Forelimb muscle (tissue), 1 donor: Measurements from ENCODE around the gene CYTH3. TPM values are rescaled to one million over a fixed set of nuclear protein-coding genes. Genes with fewer than 3 reads are reported as not detected.
"Not testable (repeated sequence)": the region's sequence is repeated elsewhere in the genome, so short reads cannot be mapped to it uniquely, and the experiment has no call there.

Source experiments
- DNase-seq: peaks from one replicate; pipeline ENCODE4 v3.0.0-alpha.2; 2013; ENCODE audit warnings: low read depth
- polyA plus RNA-seq: library from polyadenylated mRNA; unstranded; fragments of 120-200 nt; gene quantifications from one replicate; pipeline ENCODE4 v1.2.1, GENCODE V29; 2013; ENCODE audit not compliant: insufficient read length

Gene CYTH3
- polyA plus RNA-seq, 1 donor = 29.3 TPM

DNA sequence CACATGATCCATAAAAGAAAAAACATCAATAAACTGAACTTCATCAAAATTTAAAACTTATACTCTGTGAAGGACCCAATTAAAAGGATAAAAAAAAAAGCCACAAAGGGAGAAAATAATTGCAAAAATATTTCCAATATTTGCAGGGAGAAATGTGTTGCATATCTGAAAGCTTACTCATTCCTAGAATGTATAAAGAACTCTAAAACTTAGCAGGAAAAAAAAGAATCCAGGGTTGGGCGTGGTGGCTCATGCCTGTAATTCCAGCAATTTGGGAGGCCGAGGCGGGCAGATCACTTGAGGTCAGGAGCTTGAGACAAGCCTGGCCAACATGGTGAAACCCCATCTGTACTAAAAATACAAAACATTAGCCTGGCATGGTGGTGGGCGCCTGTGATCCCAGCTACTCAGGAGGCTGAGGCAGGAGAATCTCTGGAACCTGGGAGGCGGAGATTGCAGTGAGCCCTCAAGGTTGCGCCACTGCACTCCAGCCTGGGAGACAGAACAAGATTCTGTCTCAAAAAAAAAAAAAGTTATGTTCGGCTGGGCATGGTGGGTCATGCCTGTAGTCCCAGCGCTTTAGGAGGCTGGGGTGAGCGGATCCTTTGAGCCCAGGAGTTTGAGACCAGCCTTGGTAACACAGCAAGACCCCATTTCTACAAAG lies 11.1 kb upstream of the CYTH3 start:
- DNase-seq = not testable (repeated sequence)

DNA sequence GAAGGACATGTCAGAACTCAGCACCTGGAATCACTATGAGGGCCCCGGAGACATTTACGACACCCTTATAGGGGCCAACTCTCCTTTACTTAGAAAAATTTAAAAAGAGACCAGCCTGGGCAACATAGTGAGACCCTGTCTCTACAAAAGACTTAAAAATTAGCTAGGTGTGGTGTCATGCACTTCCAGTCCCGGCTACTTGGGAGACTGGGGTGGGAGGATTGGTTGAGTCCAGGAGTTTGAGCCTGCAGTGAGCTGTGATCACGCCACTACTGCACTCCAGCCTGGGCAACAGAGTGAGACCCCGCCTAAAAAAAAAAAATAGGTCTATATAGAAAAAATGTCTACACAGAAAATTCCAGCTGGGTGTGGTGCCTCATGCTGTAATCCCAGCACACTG lies 7.5 kb upstream of the CYTH3 start:
- no peak for DNase-seq

DNA sequence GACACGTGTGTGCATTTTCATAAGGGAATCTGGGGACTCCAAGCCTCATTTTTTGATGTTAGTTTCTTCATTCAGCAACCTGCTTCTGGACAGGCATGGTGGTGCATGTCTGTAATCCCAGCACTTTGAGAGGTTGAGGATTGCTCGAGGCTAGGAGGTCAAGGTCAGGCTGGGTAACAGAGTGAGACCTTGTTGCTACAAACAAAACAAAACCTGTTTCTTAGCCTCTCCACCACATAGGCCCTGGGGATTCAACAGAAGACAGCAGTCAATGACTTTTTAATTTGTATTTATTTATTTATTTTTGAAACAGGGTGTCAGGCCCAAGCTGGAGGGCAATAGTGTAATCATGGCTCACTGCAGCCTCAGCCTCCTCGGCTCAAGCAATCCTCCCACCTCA lies 6.9 kb upstream of the CYTH3 start:
- DNase-seq = no peak

DNA sequence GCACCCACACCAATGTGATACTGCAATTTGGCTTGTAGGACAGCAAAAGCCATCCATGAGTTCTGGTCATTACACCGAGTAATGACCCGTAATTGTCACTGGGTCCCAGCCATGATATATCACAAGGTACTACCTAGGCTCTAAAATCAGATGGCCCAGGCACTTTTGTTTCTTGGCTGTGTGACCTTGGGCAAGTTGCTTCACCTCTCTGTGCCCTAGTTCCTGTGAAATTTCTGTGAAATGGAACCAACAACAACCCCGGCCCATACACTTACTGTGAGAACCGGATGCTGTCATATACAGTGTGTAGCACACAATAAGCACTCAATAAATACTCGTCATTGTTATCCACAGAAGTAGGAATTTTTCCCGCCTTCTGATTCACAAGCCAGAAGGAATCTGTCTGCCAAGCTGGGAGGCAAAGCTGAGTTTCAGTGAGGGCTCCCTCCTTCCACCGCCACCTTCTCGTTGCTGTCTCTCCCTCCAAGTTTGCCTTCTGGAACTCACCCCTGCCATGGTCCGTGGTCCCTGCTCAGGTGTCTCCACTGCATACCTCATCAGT lies 6.4 kb upstream of the CYTH3 start:
- no peak for DNase-seq

DNA sequence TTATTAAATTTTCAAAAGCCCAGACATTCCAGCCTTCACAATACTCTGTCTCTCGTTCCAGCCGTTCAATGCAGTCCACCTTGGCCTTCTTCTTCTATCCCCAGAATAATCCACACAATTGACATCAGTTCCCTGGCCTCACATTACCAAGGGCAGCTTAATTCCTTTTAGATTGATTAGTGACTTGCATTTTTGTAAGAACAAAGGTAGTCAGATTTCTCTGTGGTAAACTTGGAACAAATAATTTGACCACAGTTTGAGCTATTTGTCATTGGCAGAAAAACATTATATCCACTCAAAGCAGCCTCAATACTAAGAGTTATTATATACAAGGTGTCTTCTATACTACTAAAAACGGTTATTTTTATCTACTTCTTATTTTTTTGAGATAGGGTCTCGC lies 5.1 kb upstream of the CYTH3 start:
- DNase-seq = no peak

DNA sequence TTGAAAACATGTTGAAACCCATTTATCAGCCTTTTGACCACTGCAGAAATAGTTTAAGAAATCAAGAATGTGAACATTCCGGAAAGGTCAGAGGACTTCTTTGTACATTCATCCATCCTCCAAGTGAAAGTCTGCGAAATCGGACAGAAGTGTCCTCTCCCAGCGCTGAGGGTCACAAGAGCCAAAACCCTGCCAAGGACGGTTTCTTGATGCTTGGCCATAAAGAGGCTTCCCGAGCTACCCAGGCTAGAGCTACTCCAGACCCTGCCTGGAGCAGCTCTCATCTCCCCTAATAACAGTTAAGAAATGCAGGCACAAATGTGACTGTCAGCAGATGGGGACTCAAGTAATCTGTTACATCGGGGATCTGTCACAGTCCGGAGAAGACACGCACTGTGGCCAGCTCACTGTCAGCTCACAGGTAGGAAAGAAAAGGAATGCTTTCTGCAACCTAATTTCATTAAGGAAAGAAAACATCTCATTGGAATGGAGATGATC lies 4.5 kb upstream of the CYTH3 start:
- DNase-seq = no peak

DNA sequence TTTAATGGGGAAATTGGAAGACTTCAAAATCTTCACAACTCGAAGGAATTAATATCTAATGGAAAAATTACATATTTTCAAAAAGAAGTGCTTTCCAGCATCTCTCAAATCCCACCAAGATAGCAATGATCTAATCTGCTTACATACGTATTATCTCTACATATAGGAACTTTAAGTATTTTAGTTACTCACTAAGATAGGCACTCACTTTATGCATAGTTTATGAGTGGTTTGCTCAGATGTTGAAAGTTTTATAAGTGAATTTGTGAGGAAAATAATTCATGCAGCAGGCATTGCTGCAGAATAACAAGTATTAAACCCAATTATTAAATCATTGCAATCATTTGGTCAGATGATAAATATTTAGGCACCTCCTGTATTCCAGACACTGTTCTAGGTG lies 2.3 kb upstream of the CYTH3 start:
- DNase-seq = no peak

DNA sequence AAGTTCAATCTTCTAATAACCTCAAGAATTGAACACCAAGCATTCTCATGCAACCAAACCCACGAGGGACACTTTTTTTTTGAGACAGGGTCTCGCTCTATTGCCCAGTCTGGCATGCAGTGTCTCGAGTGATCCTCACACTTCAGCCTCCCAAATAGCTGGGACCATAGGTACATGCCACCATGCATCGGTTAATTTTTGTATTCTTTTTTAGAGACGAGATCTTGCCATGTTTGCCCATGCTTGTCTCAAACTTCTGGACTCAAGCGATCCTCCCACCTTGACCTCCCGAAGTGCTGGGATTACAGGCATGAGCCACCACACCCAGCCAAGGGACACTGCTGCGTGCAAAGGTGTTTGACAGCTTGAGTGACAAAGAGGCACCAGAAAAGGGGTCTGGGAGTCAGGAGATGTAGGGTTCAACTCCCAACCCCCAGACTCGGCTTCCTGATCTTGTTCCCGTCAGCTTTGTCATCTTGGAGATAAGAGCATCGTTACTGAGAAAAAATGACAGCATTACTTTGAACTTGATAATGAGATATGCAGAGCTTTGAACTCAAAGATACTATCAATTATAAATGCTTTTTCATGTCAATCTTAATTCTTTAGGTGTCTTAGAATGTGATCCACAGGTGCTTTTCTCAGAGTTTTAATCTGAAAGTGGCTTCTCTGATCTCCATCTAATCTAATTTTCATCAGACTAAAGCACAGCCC lies 1.6 kb upstream of the CYTH3 start:
- no peak for DNase-seq

DNA sequence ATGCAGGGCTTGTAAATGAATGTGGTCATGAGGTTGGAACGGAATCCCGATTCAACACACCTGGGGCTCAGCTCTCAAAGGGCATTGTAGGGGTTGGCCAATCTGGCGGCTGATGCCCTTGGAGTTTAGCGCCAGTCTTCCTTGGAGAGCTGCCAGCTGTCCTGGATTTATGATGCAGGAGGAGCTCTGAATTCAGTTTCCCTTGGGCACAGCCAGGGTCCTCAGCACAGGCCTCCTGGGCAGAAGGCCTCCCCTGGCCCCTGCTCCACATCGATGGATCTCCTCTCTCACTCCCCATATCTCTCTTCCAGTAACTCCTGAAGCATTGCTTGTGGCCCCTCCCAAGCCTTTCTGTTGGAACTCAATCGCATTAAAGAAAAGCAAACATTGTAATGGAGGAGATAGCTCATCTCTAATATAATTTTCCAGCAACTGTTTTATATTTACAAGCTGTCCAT lies 985 bp upstream of the CYTH3 start:
- no peak for DNase-seq

DNA sequence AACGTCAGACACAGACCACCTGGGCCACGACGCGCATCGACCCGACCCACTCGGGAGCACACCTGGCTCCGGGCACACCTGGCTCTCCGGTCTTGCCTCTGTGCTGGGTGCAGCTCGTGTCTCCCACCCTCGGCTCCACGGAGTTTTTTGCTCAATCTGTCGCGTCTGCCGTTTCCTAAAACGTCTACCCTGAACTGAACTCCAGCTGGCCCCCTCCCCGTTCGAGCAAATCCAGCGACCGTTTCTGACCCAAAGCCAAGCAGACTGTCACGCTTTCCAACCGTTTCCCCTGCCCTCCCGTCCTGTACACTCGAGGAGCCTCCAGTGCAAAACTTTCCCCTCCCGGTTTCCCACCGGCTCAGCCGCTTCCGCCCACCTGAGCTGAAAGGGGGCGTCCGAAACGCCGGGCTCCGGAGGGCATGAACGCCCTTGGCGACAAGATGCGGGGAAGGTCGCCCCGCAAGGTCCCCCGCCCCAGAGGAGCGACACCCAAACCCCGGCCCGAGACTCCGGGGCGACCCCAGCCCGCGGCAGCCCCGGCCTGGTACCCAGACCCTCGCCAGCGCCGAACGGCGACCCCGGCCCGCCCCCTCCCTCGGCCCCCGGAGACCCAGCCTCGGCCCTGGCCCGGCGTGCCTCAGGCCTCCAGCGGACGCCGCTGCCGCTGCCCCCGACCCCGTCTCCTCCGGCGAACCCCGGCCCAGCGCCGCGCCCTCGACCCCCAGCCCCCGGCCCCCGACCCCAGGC lies 557 bp downstream of the CYTH3 start:
- DNase-seq = no peak

DNA sequence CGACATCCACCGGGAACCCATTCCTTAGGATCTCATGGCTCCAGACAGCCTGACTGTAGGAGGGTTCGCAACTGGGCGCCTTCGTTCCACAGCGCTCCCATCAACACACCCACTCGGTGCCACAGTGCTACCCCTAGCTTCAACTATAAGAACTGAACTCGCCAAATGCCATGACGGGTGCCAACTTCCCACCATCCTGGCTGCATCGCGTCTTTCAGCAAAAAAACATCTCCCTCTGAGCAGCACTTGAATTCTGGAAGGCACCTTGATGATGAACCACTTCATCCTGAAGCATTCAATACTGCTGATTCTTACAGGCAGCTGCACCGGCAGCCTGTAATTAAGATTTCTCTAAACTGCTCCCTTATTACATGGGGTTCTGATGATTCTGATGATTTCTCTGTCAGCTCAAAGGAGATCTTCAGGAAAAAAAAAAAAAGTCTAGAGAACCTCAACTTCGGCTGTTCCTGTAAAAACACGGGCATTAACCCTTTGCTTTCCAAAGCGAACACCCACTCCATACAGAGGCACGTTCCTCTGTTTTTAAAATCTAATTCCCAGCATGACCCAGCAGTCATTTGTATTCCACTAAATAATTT lies 1.3 kb downstream of the CYTH3 start:
- no peak for DNase-seq

DNA sequence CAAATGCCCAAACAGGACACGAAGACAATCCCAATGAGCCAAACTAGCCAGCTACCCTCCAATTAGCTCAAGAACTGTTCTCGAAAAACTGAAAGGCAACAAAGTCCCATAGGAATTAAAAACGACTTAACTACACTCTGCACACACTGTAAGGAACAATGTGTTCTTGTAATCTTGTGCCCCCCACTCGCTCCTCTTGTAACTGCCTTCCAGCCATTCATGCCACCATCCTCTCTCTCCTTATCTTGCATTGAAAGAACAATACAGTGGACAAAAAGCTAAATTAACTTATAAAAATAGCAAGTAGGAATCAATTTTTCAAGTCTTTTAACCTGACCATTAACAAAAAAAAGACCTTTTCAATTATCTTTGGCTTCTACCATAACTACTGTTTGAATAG lies 2.9 kb downstream of the CYTH3 start:
- no peak for DNase-seq

DNA sequence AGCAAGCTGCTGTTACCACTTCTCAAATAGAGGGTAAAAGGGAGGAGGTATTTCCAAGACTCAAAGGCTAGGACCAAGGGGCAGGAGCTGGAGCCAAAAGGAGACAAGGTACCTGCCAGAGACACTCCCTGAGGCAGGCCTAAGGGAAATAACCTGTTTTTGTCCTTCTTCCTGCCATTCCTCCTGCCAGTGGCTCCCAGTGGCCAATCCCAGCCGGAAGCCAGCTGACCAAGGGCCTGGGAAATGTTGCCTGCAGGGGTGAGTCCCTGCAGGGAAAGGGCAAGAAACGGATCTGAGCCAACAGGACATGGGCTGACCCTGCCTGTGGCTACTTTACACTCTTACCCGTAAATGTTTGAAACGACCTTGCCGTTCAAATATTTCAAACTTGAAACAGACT lies 3.5 kb downstream of the CYTH3 start:
- no peak for DNase-seq

DNA sequence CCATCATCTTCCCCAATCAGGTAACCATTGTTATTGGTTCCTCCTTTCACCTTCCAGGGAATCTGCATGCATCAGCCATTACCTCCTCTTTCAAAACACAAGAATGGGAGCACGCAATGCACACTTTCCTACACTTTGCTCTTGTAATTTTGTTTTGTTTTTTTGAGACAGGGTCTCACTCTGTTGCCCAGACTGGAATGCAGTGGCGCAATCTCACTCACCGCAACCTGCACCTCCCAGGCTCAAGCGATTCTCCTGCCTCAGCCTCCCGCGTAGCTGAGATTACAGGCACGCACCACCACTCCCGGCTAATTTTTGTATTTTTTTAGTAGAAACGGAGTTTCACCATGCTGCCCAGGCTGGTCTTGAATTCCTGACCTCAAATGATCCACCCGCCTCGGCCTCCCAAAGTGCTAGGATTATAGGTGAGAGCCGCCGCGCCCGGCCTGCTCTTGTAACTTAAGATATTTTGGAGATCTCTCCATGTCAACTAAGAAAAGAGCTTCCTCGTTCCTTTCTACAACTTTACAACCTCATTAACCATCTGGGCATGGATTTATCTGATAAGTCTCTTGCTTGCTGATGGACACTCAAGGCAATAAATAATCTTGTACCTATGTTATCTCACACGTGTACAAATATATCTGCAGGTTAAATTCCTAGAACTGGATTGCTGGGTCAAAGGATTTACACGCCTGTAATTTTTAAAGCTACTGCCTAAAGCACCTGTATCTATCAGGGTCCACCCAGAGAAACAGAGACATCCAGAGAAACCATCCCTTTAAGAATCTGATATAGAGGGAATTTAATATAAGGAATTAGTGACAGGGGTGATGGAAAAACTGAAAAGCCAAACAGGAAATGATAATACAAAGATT lies 4.2 kb downstream of the CYTH3 start:
- DNase-seq = no peak

DNA sequence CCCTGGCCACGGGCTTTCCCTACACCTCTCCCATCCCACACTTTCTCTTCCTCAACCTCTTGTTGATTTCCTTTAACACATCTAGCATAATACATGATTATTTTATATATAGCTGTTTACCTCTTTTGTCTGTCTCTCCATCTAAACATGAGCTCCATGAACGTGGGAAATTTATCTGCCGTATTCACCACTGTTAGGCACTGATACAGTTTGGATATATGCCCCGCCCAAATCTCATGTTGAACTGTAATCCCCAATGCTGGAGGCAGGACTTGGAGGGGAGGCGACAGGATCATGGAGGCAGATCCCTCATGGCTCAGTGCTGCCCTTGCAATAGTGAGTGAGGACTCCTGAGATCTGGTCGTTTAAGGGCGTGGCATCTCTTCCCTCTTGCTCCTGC lies 5.7 kb downstream of the CYTH3 start:
- DNase-seq = no peak

DNA sequence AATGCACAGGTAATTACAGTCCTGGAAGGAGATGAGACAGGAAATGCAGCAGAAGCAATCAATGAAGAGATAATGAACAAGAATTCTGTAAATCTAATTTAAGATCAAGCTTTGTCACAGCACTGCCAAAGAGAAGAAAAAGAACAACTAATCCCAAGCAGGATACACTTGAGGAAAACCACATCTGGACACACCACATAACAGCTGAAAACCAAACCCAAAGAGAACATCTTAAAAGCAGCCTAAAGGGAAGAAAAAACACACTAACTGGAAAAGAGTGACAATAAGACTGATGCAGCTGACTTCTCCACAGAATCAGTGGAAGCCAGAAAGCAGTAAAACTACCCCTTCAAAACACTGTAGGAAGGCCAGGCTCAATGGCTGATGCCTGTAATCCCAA lies 10.2 kb downstream of the CYTH3 start:
- DNase-seq = no peak

DNA sequence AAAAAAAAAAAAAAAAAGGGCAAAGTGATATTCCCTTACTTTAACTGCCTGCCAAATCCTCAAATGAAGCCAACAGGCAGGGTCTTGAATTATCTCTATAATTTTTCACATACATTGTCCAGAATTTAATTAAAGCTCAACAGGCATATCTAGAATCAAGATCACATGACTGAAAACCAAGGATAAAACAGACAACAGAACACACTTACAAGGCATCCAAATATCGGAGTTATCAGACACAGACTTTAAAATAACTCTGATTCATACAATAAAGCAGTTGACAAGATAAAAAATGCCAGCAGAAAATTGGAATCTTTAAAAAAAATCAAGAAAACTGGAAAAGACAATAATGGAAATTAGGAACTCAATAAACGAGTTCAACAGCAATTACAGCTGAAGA lies 10.7 kb downstream of the CYTH3 start:
- no peak for DNase-seq

DNA sequence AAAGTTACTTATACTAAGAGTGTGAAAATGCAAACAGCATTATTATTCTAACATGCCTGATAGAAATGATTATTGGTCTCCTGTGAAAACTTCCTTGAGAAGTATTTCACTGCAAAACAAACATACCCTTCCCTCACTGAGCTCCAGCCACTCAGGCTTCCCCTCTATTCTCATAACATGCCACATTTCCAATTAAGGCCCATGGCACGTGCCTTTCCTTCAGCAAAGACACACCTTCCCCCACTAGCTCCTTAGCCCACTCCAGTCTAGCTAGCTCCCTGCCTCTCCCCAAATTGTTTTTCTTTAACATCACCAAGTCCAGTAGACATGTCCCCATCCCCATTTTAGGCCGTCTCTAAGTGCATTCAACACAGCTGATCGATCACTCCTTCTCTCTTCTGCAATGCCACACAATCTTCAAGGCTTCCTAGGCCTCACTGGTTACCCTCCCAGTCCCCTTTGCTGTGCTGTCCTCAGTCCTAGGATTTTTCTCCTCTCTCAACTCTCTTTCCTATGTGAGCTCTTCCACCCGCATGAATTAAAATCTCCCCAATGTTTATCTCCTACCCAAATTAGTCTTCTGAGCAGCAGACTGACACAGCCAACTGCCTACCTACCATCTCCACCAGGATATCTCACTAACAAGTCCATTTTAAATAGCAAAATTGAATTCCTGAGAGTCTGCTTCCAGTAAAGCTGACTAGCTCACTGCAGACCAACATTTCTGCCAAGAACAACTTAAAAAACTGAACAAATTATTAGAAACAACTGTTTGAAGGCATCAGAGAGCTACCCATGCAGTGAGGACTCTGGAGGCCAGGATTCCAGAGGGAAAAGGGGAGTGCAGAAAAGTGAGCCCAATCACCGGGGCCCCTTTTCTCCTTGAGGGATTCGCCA lies 11.9 kb downstream of the CYTH3 start:
- DNase-seq = no peak

DNA sequence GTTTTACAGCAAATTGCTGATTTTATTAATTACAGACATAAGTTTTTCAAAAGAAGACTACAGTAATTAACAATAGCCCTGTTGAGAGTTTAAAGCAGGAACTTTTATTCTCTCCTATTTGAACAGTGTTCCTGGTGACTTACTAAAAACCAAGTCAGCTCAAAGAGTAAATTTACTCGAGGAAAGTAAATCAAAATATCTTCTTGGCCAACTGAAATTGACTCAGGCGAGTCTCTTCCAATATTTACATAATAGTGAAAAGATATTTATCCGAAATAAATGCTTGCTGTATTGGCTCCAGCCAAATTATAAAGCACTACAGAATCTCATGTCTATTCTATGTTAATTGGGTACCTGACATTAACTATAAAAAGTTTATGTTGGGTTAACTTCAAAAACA lies 13.2 kb downstream of the CYTH3 start:
- no peak for DNase-seq
